Gastrocnemius medialis (tissue), 4 donors: Measurements from ENCODE around the gene NOXA1. TPM values are rescaled to one million over a fixed set of nuclear protein-coding genes. Genes with fewer than 3 reads are reported as not detected.
"Not testable (repeated sequence)": the region's sequence is repeated elsewhere in the genome, so short reads cannot be mapped to it uniquely, and the experiment has no call there.

Experiments used
- ATAC-seq, 2 donors: fragments of 150-250 bp; one replicate each; pipeline ENCODE4 v1.9.1; 2016
- DNase-seq, 2 donors: peaks; one replicate each; pipeline ENCODE4 v3.0.0-alpha.2; 2019
- H3K27ac ChIP-seq, 4 donors: fragments of 200-600 bp; sonication (generic); 1 replicate in 1 of 4; 2 replicates in 3 of 4; pipeline ENCODE4 v1.5.1; 2016 to 2018; ENCODE audit warnings: mild to moderate bottlenecking in 2 of 4, moderate library complexity in 1 of 4
- H3K27me3 ChIP-seq, 3 donors: fragments of 200-600 bp; sonication (generic) in 2 of 3; 1 replicate in 1 of 3; 2 replicates in 2 of 3; pipeline versions ENCODE4 v1.5.1 to v1.6.0; 2016 to 2019; ENCODE audit warnings: mild to moderate bottlenecking in 1 of 3, moderate library complexity in 1 of 3
- H3K36me3 ChIP-seq, 2 donors: fragments of 200-600 bp; sonication (generic) in 1 of 2; one replicate each; pipeline ENCODE4 v1.5.1; 2017 to 2018
- H3K4me1 ChIP-seq, 2 donors: fragments of 200-600 bp; sonication (generic) in 1 of 2; one replicate each; pipeline ENCODE4 v1.5.1; 2016 to 2017; ENCODE audit warnings: mild to moderate bottlenecking in 2 of 2
- H3K4me3 ChIP-seq, 4 donors: fragments of 200-600 bp; sonication (generic) in 3 of 4; 1 replicate in 1 of 4; 2 replicates in 3 of 4; pipeline ENCODE4 v1.5.1; 2016 to 2019; ENCODE audit warnings: mild to moderate bottlenecking in 2 of 4
- H3K9me3 ChIP-seq, 3 donors: fragments of 200-600 bp; sonication (generic) in 2 of 3; 1 replicate in 1 of 3; 2 replicates in 2 of 3; pipeline ENCODE4 v1.5.1; 2016 to 2019
- CTCF ChIP-seq, 5 experiments: fragments of 450-650 bp in 3 of 5; fragments of 200-600 bp in 2 of 5; sonication (generic) in 2 of 5; IDR thresholded peaks in 4 of 5; conservative IDR thresholded peaks in 1 of 5; 1 replicate in 4 of 5; 2 replicates in 1 of 5; pipeline ENCODE4 v1.5.1; 2016 to 2019; ENCODE audit warnings: antibody characterized with exemption in 5 of 5, mild to moderate bottlenecking in 3 of 5, moderate library complexity in 3 of 5
- POLR2A ChIP-seq, 2 donors: fragments of 450-650 bp; IDR thresholded peaks; one replicate each; pipeline ENCODE4 v1.6.1; 2017; ENCODE audit warnings: antibody characterized with exemption in 2 of 2, mild to moderate bottlenecking in 2 of 2, moderate library complexity in 2 of 2
- in situ Hi-C, 4 donors: fragments of 200-750 bp; cut with MboI; loops; one replicate each; pipeline versions ENCODE4 v1.15.0 to v1.8.0; 2017; ENCODE audit warnings: low sequenced_read_pairs in 4 of 4
- intact Hi-C: fragments of 100-400 bp; cut with DNase I; formaldehyde crosslinking; loops from one replicate; pipeline ENCODE4 v1.15.1; 2023; ENCODE audit warnings: low total_unique reads
- total RNA-seq, 4 donors: library from RNA; depleted of rRNA; stranded (reverse); fragments of >200 nt; gene quantifications; one replicate each; pipeline versions ENCODE4 v1.1.0 to v1.2.3, GENCODE V29; 2016

Gene NOXA1
- total RNA-seq, 4 donors from 2014 or later, result 0.41 to 2.5 (median 1.8) TPM

GRCh38 chr9:137409515-137409914, 13.7 kb upstream of the NOXA1 start:
- no peaks in the 10 kb centered on the region for H3K36me3 ChIP-seq
- ATAC-seq (no peak), DNase-seq (no peak)
- H3K4me1 ChIP-seq, result peaks cover 18 to 32% of the 10 kb centered on the region in 2 donors
- TF ChIP-seq POLR2A (IDR thresholded peaks at IDR 0.05) (no peak), CTCF (IDR thresholded peaks at IDR 0.05 in 4 of 5, conservative IDR thresholded peaks at IDR 0.05 in 1 of 5) (no peak)
- H3K27me3 ChIP-seq, result no peaks in the 10 kb centered on the region
- no peak overlapping the region for H3K4me3 ChIP-seq
- in situ Hi-C loops (loop anchor here (10.0 to 25.0 kb wide), 2 partner anchors 115 to 122 kb away; partner anchors contain the start of gene TOR4A (in 3 of the 4)), intact Hi-C loops (no loop called here)
- H3K9me3 ChIP-seq, result no peaks in the 10 kb centered on the region
- no peak overlapping the region for H3K27ac ChIP-seq

- H3K27me3 ChIP-seq, ATAC-seq, DNase-seq, H3K36me3 ChIP-seq, H3K9me3 ChIP-seq, intact Hi-C loops, H3K4me3 ChIP-seq: not testable (repeated sequence)
- H3K4me1 ChIP-seq, result peaks cover 18 to 35% of the 10 kb centered on the region in 2 donors
- H3K27ac ChIP-seq, result peak overlapping the region; percentile 62 to 80 (median 72)
- in situ Hi-C loops, result loop anchor here in 3 of 4 donors (25.0 kb wide), 1 partner anchor 123 kb away; the partner anchor contains the start of gene TOR4A (in 3 of the 3)
Measured at GRCh38 chr9:137410236-137410890, 12.8 kb upstream of the NOXA1 start.

GRCh38 chr9:137410891-137411249, 12.3 kb upstream of the NOXA1 start:
- ATAC-seq, result no peak
- Histone ChIP-seq H3K27ac (peak overlapping the region; percentile 62 to 80 (median 72)), H3K9me3 (no peaks in the 10 kb centered on the region), H3K4me1 (peaks cover 18 to 35% of the 10 kb centered on the region in 2 donors), H3K4me3 (peak overlapping the region in 1 of 4 donors; percentile 33), H3K27me3 (no peaks in the 10 kb centered on the region), H3K36me3 (no peaks in the 10 kb centered on the region)
- no peak for DNase-seq
- intact Hi-C loops (no loop called here), in situ Hi-C loops (loop anchor here in 3 of 4 donors (25.0 kb wide), 1 partner anchor 124 kb away; the partner anchor contains the start of gene TOR4A (in 3 of the 3))
- TF ChIP-seq CTCF (IDR thresholded peaks at IDR 0.05 in 4 of 5, conservative IDR thresholded peaks at IDR 0.05 in 1 of 5), result no peak
- TF ChIP-seq POLR2A (IDR thresholded peaks at IDR 0.05), result no peak

- TF ChIP-seq CTCF (IDR thresholded peaks at IDR 0.05 in 4 of 5, conservative IDR thresholded peaks at IDR 0.05 in 1 of 5), result no peak
- no peak for TF ChIP-seq POLR2A (IDR thresholded peaks at IDR 0.05)
- in situ Hi-C loops (loop anchor here in 3 of 4 donors (25.0 kb wide), 1 partner anchor 124 kb away; the partner anchor contains the start of gene TOR4A (in 3 of the 3)), intact Hi-C loops (no loop called here)
- peaks cover 18 to 35% of the 10 kb centered on the region in 2 donors for H3K4me1 ChIP-seq
- no peak for ATAC-seq
- H3K36me3 ChIP-seq, result no peaks in the 10 kb centered on the region
- DNase-seq, result no peak
- no peaks in the 10 kb centered on the region for H3K27me3 ChIP-seq
- peak overlapping the region in 1 of 4 donors; percentile 33 for H3K4me3 ChIP-seq
- no peaks in the 10 kb centered on the region for H3K9me3 ChIP-seq
- H3K27ac ChIP-seq, result peak overlapping the region; percentile 62 to 80 (median 72)
Measured at GRCh38 chr9:137411260-137411644, 11.9 kb upstream of the NOXA1 start.

GRCh38 chr9:137411645-137412380, 11.4 kb upstream of the NOXA1 start:
- no peak for TF ChIP-seq CTCF (IDR thresholded peaks at IDR 0.05 in 4 of 5, conservative IDR thresholded peaks at IDR 0.05 in 1 of 5)
- no peak for TF ChIP-seq POLR2A (IDR thresholded peaks at IDR 0.05)

More at GRCh38 chr9:137411645-137412380, 11.4 kb upstream of the NOXA1 start:
- intact Hi-C loops (no loop called here), in situ Hi-C loops (loop anchor here in 3 of 4 donors (25.0 kb wide), 1 partner anchor 125 kb away; the partner anchor contains the start of gene TOR4A (in 3 of the 3))
- H3K27ac ChIP-seq, result peak overlapping the region; percentile 70 to 82 (median 80)
- no peaks in the 10 kb centered on the region for H3K9me3 ChIP-seq
- H3K4me1 ChIP-seq, result peaks cover 18 to 31% of the 10 kb centered on the region in 2 donors
- ATAC-seq (peak; percentile 64 to 65), DNase-seq (peak; percentile 43 to 60)
- peak overlapping the region in 1 of 4 donors; percentile 33 for H3K4me3 ChIP-seq
- H3K36me3 ChIP-seq, result no peaks in the 10 kb centered on the region
- H3K27me3 ChIP-seq, result no peaks in the 10 kb centered on the region
